Measurements from ENCODE around the gene TELO2. TPM values are rescaled to one million over a fixed set of nuclear protein-coding genes. Genes with fewer than 3 reads are reported as not detected.

Gene TELO2
- total and polyA plus RNA-seq, 4 donors, result 24.4 to 64.2 (median 42.8) TPM

GRCh38 chr16:1464196-1464893, 28.8 kb upstream of the TELO2 start:
- no peak overlapping the region for H3K4me3 ChIP-seq
- WGBS, 2 donors, result 92 to 93% methylated on average over 41 of the region's 41 CpGs
- peaks cover 0 to 31% (median 3%) of the 10 kb centered on the region in 4 donors for H3K36me3 ChIP-seq (ENCODE audit: control insufficient read depth in 4 of 4, insufficient read depth in 4 of 4, low read length in 4 of 4)
- H3K27me3 ChIP-seq (ENCODE audit: control insufficient read depth in 3 of 3, insufficient read depth in 3 of 3, low read length in 2 of 3), result no peaks in the 10 kb centered on the region
- no peak overlapping the region for H3K9ac ChIP-seq (ENCODE audit: insufficient read depth in 1 of 2, low read length in 2 of 2)
- no peaks in the 10 kb centered on the region for H3K9me3 ChIP-seq (ENCODE audit: control insufficient read depth in 4 of 4, insufficient read depth in 3 of 4, low read length in 3 of 4)
- DNase-seq (no peak), ATAC-seq (ENCODE audit: insufficient read depth, low FRiP score) (no peak)
- H3K4me1 ChIP-seq (ENCODE audit: control insufficient read depth in 5 of 5, insufficient read depth in 5 of 5, low read length in 5 of 5), result peaks cover 0 to 6% (median 0%) of the 10 kb centered on the region in 5 donors
- no peak for TF ChIP-seq CTCF (IDR thresholded peaks at IDR 0.05; ENCODE audit: control extremely low read depth, extremely low read depth)
- no peak overlapping the region for H3K27ac ChIP-seq (ENCODE audit: low read depth in 1 of 2, low read length in 1 of 2)

GRCh38 chr16:1464894-1465566, 28.1 kb upstream of the TELO2 start:
- Histone ChIP-seq H3K9me3 (ENCODE audit: control insufficient read depth in 4 of 4, insufficient read depth in 3 of 4, low read length in 3 of 4) (no peaks in the 10 kb centered on the region), H3K9ac (ENCODE audit: insufficient read depth in 1 of 2, low read length in 2 of 2) (no peak overlapping the region), H3K36me3 (ENCODE audit: control insufficient read depth in 4 of 4, insufficient read depth in 4 of 4, low read length in 4 of 4) (peaks cover 0 to 27% (median 3%) of the 10 kb centered on the region in 4 donors), H3K4me1 (ENCODE audit: control insufficient read depth in 5 of 5, insufficient read depth in 5 of 5, low read length in 5 of 5) (peaks cover 0 to 6% (median 0%) of the 10 kb centered on the region in 5 donors), H3K4me3 (no peak overlapping the region), H3K27ac (ENCODE audit: low read depth in 1 of 2, low read length in 1 of 2) (no peak overlapping the region), H3K27me3 (ENCODE audit: control insufficient read depth in 3 of 3, insufficient read depth in 3 of 3, low read length in 2 of 3) (no peaks in the 10 kb centered on the region)
- no peak for DNase-seq
- no peak for TF ChIP-seq CTCF (IDR thresholded peaks at IDR 0.05; ENCODE audit: control extremely low read depth, extremely low read depth)
- 92 to 96% methylated on average over 33 of the region's 33 CpGs for WGBS, 2 donors
- no peak for ATAC-seq (ENCODE audit: insufficient read depth, low FRiP score)

GRCh38 chr16:1465567-1465915, 27.6 kb upstream of the TELO2 start:
- TF ChIP-seq CTCF (IDR thresholded peaks at IDR 0.05; ENCODE audit: control extremely low read depth, extremely low read depth), result no peak
- DNase-seq (no peak), ATAC-seq (ENCODE audit: insufficient read depth, low FRiP score) (no peak)
- peaks cover 0 to 6% (median 0%) of the 10 kb centered on the region in 5 donors for H3K4me1 ChIP-seq (ENCODE audit: control insufficient read depth in 5 of 5, insufficient read depth in 5 of 5, low read length in 5 of 5)
- peaks cover 0 to 22% (median 2%) of the 10 kb centered on the region in 4 donors for H3K36me3 ChIP-seq (ENCODE audit: control insufficient read depth in 4 of 4, insufficient read depth in 4 of 4, low read length in 4 of 4)
- H3K27ac ChIP-seq (ENCODE audit: low read depth in 1 of 2, low read length in 1 of 2), result no peak overlapping the region
- H3K9ac ChIP-seq (ENCODE audit: insufficient read depth in 1 of 2, low read length in 2 of 2), result no peak overlapping the region
- no peaks in the 10 kb centered on the region for H3K27me3 ChIP-seq (ENCODE audit: control insufficient read depth in 3 of 3, insufficient read depth in 3 of 3, low read length in 2 of 3)
- no peaks in the 10 kb centered on the region for H3K9me3 ChIP-seq (ENCODE audit: control insufficient read depth in 4 of 4, insufficient read depth in 3 of 4, low read length in 3 of 4)
- H3K4me3 ChIP-seq, result no peak overlapping the region
- WGBS, 2 donors, result 95 to 96% methylated on average over 12 to 13 of the region's 13 CpGs

Data from lung (tissue), 12 donors.